ENCODE results near the gene GAGE2A.
"Not testable (repeated sequence)": the region's sequence is repeated elsewhere in the genome, so short reads cannot be mapped to it uniquely, and the experiment has no call there.

Gene GAGE2A, protein sequence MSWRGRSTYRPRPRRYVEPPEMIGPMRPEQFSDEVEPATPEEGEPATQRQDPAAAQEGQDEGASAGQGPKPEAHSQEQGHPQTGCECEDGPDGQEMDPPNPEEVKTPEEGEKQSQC

GRCh38 chrX:49589196-49589595 lies at the start of gene GAGE2A:
Gene GAGE2A, plus strand, starts transcription at chrX:49589496. Its CDS starts 1,155 bp downstream, at chrX:49590651.
- DNase-seq = not testable (repeated sequence)

DNA sequence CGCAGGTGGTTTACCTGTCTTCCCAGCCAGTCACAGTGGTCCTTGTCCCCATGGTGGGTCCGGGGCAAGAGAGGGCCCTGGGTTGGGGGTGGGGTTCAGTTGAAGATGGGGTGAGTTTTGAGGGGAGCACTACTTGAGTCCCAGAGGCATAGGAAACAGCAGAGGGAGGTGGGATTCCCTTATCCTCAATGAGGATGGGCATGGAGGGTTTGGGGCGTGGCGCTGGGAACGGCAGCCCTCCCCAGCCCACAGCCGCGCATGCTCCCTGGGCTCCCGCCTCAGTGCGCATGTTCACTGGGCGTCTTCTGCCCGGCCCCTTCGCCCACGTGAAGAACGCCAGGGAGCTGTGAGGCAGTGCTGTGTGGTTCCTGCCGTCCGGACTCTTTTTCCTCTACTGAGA lies 47.9 kb upstream of the GAGE2A start, which contains the start of gene GAGE12D:
TSS of gene GAGE12D (plus strand) at position 301 of the 400 bp plus-strand sequence. CDS start 1,155 bp downstream, outside the sequence.
- not testable (repeated sequence) for DNase-seq

- not testable (repeated sequence) for DNase-seq
Observed at GRCh38 chrX:49550989-49551388, 38.3 kb upstream of the GAGE2A start, which contains the start of gene GAGE12E. Gene GAGE12E, plus strand, starts transcription at chrX:49551289. Its CDS starts 1,155 bp downstream, at chrX:49552444.

GRCh38 chrX:49560542-49560941 lies 28.8 kb upstream of the GAGE2A start, which contains the start of gene GAGE12F:
Gene GAGE12F, plus strand, starts transcription at chrX:49560842. Its CDS starts 1,155 bp downstream, at chrX:49561997.
- DNase-seq = not testable (repeated sequence)

- DNase-seq = not testable (repeated sequence)
Observed at GRCh38 chrX:49568728-49569127, 20.6 kb upstream of the GAGE2A start.

- not testable (repeated sequence) for DNase-seq
Observed at GRCh38 chrX:49569152-49569551, 20.1 kb upstream of the GAGE2A start.

DNA sequence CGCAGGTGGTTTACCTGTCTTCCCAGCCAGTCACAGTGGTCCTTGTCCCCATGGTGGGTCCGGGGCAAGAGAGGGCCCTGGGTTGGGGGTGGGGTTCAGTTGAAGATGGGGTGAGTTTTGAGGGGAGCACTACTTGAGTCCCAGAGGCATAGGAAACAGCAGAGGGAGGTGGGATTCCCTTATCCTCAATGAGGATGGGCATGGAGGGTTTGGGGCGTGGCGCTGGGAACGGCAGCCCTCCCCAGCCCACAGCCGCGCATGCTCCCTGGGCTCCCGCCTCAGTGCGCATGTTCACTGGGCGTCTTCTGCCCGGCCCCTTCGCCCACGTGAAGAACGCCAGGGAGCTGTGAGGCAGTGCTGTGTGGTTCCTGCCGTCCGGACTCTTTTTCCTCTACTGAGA lies 19.2 kb upstream of the GAGE2A start, which contains the start of gene GAGE12G:
TSS of gene GAGE12G (plus strand) at position 301 of the 400 bp plus-strand sequence. CDS start 1,155 bp downstream, outside the sequence.
- DNase-seq = not testable (repeated sequence)

DNA sequence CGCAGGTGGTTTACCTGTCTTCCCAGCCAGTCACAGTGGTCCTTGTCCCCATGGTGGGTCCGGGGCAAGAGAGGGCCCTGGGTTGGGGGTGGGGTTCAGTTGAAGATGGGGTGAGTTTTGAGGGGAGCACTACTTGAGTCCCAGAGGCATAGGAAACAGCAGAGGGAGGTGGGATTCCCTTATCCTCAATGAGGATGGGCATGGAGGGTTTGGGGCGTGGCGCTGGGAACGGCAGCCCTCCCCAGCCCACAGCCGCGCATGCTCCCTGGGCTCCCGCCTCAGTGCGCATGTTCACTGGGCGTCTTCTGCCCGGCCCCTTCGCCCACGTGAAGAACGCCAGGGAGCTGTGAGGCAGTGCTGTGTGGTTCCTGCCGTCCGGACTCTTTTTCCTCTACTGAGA lies 9.6 kb upstream of the GAGE2A start, which contains the start of gene GAGE12H:
TSS of gene GAGE12H (plus strand) at position 301 of the 400 bp plus-strand sequence. CDS start 1,155 bp downstream, outside the sequence.
- not testable (repeated sequence) for DNase-seq

DNA sequence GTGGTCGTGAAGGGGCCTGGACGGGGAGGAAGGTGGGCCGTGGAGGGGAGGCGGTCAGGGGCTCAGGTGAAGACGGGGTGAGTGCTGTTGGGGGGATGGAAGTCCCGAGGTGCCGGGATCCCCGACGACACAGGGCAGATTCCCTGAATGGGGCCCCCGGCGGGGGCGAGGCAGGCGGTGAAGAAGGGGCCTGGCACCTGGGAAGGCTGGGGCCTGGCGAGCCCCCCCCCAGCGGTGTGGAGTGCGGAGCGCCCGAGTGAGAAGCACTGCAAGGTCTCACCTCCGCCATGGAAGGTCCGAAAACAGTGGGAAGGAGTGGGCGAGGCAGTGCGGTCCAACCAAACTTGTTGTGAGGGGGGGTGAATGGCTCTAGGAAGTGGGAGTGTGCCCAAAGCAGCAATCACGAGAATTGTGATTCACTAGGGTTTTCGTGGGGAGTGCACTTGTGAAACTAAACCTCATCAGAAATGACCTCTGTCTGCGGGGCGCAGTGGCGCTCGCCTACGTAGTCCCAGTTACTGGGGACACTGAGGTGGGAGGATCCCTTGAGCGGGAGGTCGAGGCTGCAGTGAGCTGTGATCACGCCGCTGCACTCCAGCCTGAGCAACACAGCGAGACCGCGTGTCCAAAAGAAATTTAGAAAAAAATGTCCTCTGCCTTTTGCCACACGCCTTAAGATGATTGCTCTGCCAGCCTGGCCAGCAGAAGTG lies 628 bp downstream of the GAGE2A start:
- not testable (repeated sequence) for DNase-seq

- not testable (repeated sequence) for DNase-seq
Observed at GRCh38 chrX:49590488-49590887, 1.2 kb downstream of the GAGE2A start.

DNA sequence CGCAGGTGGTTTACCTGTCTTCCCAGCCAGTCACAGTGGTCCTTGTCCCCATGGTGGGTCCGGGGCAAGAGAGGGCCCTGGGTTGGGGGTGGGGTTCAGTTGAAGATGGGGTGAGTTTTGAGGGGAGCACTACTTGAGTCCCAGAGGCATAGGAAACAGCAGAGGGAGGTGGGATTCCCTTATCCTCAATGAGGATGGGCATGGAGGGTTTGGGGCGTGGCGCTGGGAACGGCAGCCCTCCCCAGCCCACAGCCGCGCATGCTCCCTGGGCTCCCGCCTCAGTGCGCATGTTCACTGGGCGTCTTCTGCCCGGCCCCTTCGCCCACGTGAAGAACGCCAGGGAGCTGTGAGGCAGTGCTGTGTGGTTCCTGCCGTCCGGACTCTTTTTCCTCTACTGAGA lies 9.4 kb downstream of the GAGE2A start, which contains the start of gene GAGE1:
TSS of gene GAGE1 (plus strand) at position 301 of the 400 bp plus-strand sequence. CDS start 1,155 bp downstream, outside the sequence.
- DNase-seq = not testable (repeated sequence)

DNA sequence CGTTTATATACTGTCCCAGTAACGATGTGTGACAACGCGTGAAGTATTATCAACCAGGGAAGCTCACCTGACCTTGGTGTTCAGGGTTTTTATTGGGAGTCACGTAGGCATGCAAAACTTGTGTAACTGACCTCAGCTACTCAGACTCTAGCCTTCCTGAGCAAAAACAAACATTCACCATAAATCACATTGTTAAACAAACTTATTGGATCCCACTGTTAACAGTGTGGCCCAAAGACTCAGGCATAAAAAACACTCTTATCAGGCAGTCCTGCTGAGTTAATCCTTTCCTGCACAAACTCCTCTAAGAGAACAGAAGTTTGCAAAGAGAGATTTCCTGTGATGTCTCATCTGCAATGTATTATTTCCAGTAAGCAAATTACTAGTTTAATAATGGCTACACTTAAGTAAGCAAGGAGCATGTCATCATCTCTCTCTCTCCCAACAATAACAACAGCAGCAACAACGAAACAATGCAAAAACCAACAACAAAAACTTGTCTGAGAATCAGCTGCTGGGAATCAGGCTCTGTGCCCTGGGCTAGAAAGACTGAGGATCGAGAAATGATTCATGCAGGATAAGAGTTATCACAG lies 21.5 kb downstream of the GAGE2A start:
- DNase-seq = no peak

GRCh38 chrX:49618574-49618973 lies 29.3 kb downstream of the GAGE2A start:
- no peak for DNase-seq

- peak; percentile 7 for DNase-seq
Observed at GRCh38 chrX:49627086-49627777, 37.9 kb downstream of the GAGE2A start.

DNA sequence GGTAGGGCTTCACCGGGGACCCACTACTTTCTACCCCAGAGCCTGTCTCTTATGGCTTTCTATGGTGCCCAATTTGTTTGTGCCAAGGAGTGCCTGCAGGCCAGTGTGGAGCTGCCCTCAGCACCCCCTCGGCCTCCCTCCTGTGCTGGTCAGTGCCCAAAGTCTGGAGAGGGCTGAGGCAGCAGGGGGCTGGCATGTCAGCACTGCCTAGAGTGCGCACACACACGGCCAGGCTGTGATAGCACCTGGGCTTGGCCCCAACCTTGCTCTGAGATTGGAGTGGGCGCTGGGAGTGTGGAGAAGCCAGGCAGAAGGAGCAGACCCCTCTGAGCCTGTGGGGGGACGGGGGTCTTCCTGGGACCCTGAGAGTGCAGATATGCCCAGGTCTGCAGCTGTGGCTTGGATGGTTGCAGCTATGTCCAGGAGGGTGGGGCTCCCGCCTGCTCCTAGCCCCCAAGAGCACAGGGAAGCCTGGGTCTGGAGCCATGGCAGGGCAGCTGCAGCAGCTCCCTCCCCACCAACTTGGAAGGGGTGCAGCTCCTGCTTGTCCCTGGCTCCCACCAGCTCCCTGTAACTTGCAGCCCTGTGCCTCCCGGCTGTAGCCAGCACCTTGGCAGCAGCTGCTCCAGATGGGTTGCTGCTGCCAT lies 55.8 kb downstream of the GAGE2A start:
- no peak for DNase-seq

Measured in stimulated activated naive CD4-positive, alpha-beta T cell treated with Interleukin-2 at 50 U/mL for 16 hours (primary cell).